HG02973 (cell line): ENCODE data around the gene PLCXD1.
"Not testable (repeated sequence)": the region's sequence is repeated elsewhere in the genome, so short reads cannot be mapped to it uniquely, and the experiment has no call there.

Experiments used
- ATAC-seq: cut with Tn5 transposase; IDR thresholded peaks from one replicate; pipeline ENCODE4 v1.9.1; 2021; ENCODE audit warnings: moderate library complexity; ENCODE audit not compliant: unreplicated experiment

The PLCXD1 gene

GRCh38 chrX:291411-291901 lies 10.3 kb downstream of the PLCXD1 start:
- ATAC-seq = no peak

GRCh38 chrX:292900-293897 lies 12.0 kb downstream of the PLCXD1 start:
- ATAC-seq = no peak

- ATAC-seq = no peak
These were observed 14.0 kb downstream of the PLCXD1 start for GRCh38 chrX:295136-295535.

GRCh38 chrX:298993-299392 lies 17.8 kb downstream of the PLCXD1 start:
- ATAC-seq = no peak

GRCh38 chrX:300334-300733 lies 19.2 kb downstream of the PLCXD1 start:
- no peak for ATAC-seq

- no peak for ATAC-seq
These were observed 21.8 kb downstream of the PLCXD1 start for GRCh38 chrX:302975-303374.

GRCh38 chrX:305781-306613 lies 24.8 kb downstream of the PLCXD1 start:
- ATAC-seq = not testable (repeated sequence)

GRCh38 chrX:306614-307251 lies 25.6 kb downstream of the PLCXD1 start:
- ATAC-seq = not testable (repeated sequence)

GRCh38 chrX:307261-308111 lies 26.3 kb downstream of the PLCXD1 start:
- ATAC-seq = no peak

- ATAC-seq = no peak
These were observed 27.8 kb downstream of the PLCXD1 start for GRCh38 chrX:308821-309520.

- ATAC-seq = no peak
These were observed 29.5 kb downstream of the PLCXD1 start for GRCh38 chrX:310621-311155.

GRCh38 chrX:311156-312129 lies 30.3 kb downstream of the PLCXD1 start:
- ATAC-seq = no peak

- no peak for ATAC-seq
These were observed 31.6 kb downstream of the PLCXD1 start for GRCh38 chrX:312621-313331.

GRCh38 chrX:313546-313945 lies 32.4 kb downstream of the PLCXD1 start:
- ATAC-seq = no peak

- ATAC-seq = no peak
These were observed 32.9 kb downstream of the PLCXD1 start for GRCh38 chrX:314049-314448.

- no peak for ATAC-seq
These were observed 33.8 kb downstream of the PLCXD1 start for GRCh38 chrX:314781-315595.
